K562 (cell line): Measurements from ENCODE around the gene TAF10. TPM values are rescaled to one million over a fixed set of nuclear protein-coding genes. Genes with fewer than 3 reads are reported as not detected.
A peak's percentile ranks its signal among the peaks of the same experiment; 100 is the strongest.

ENCODE experiments used
- AFF1 ChIP-seq, 2 experiments: fragments of 450-650 bp; IDR thresholded peaks; 2 replicates each; pipeline ENCODE4 v1.6.1; 2018; ENCODE audit warnings: mild to moderate bottlenecking in 2 of 2, low read depth in 1 of 2; ENCODE audit not compliant: partially characterized antibody in 2 of 2
- CLOCK ChIP-seq: fragments of 250-450 bp; sonication (Bioruptor Pico); IDR thresholded peaks from 2 replicates; pipeline ENCODE4 v1.4.0; 2020; ENCODE audit warnings: mild to moderate bottlenecking, moderate library complexity, borderline replicate concordance
- CREB3L1 ChIP-seq: fragments of 450-650 bp; IDR thresholded peaks from 2 replicates; pipeline ENCODE4 v1.6.1; 2014; ENCODE audit warnings: low read depth, mild to moderate bottlenecking, moderate library complexity, borderline replicate concordance
- EGR1 ChIP-seq: fragments of 450-650 bp; conservative IDR thresholded peaks from 2 replicates; pipeline ENCODE4 v1.6.1; 2017; ENCODE audit warnings: mild to moderate bottlenecking
- MCM5 ChIP-seq: fragments of 450-650 bp; IDR thresholded peaks from 2 replicates; pipeline ENCODE4 v1.6.1; 2016; ENCODE audit warnings: low read depth
- NELFE ChIP-seq: IDR thresholded peaks from 2 replicates; pipeline ENCODE4 v1.6.1; 2011; ENCODE audit warnings: mild to moderate bottlenecking; ENCODE audit not compliant: insufficient read depth, insufficient read length
- PHF21A ChIP-seq: fragments of 450-650 bp; IDR thresholded peaks from 2 replicates; pipeline ENCODE4 v1.6.1; 2017; ENCODE audit warnings: low read depth, borderline replicate concordance
- RFX1 ChIP-seq: fragments of 450-650 bp; IDR thresholded peaks from 2 replicates; pipeline ENCODE4 v1.6.1; 2016; ENCODE audit warnings: mild to moderate bottlenecking, moderate library complexity
- SIX5 ChIP-seq, 2 experiments: IDR thresholded peaks; 2 replicates each; pipeline ENCODE4 v1.6.1; 2011; ENCODE audit warnings: low read length in 2 of 2, borderline replicate concordance in 1 of 2, low read depth in 1 of 2, mild to moderate bottlenecking in 1 of 2, moderate library complexity in 1 of 2; ENCODE audit not compliant: insufficient read depth in 1 of 2
- SPI1 ChIP-seq: IDR thresholded peaks from 2 replicates; pipeline ENCODE4 v1.6.1; 2011; ENCODE audit warnings: low read depth, low read length, control low read depth, borderline replicate concordance
- ZBTB7A ChIP-seq: IDR thresholded peaks from 2 replicates; pipeline ENCODE4 v1.6.1; 2011; ENCODE audit warnings: low read depth, mild to moderate bottlenecking, low read length, moderate library complexity, borderline replicate concordance; ENCODE audit not compliant: control insufficient read depth
- ZBTB9 ChIP-seq: fragments of 450-650 bp; formaldehyde crosslinking; IDR thresholded peaks from 2 replicates; pipeline ENCODE4 v1.4.0; 2020; ENCODE audit warnings: mild to moderate bottlenecking, moderate library complexity
- ZC3H8 ChIP-seq: fragments of 450-650 bp; IDR thresholded peaks from 2 replicates; pipeline ENCODE4 v1.6.1; 2017
- ZNF174 ChIP-seq: fragments of 250-450 bp; sonication (Bioruptor Pico); IDR thresholded peaks from 2 replicates; pipeline ENCODE4 v1.4.0; 2020; ENCODE audit warnings: mild to moderate bottlenecking
- ZNF586 ChIP-seq: fragments of 450-650 bp; formaldehyde crosslinking; conservative IDR thresholded peaks from 2 replicates; pipeline ENCODE4 v1.4.0; 2020; ENCODE audit warnings: mild to moderate bottlenecking, moderate library complexity
- polyA plus RNA-seq, 8 experiments: library from polyadenylated mRNA; depleted of rRNA in 4 of 8; stranded (reverse) in 5 of 8; unstranded in 3 of 8; fragments of >200 nt; fragmentation: Nextera tagmentation in 2 of 8; fragmentation: Illumina TruSeq in 1 of 8; extraction: Ambion mirVana in 2 of 8; extraction: Trizol in 1 of 8; gene quantifications; 2 replicates each; pipeline versions ENCODE4 v1.2.1 to v1.2.3, GENCODE V29; 2011 to 2014; ENCODE audit warnings: inconsistent platforms in 1 of 8, missing spikeins in 1 of 8
- total RNA-seq, 7 experiments: library from RNA; depleted of rRNA in 6 of 7; stranded (reverse); fragments of >200 nt in 6 of 7; fragmentation: Illumina TruSeq in 2 of 7; extraction: Trizol in 2 of 7; gene quantifications; 2 replicates each; pipeline versions ENCODE4 v1.2.1 to v1.2.3, GENCODE V29; 2011 to 2021; ENCODE audit warnings: low replicate concordance in 1 of 7

Gene TAF10
- total and polyA plus RNA-seq, 9 of the 15 experiments (the other 6 are each of a cell fraction or from before 2014, with no cell fraction given): 19.5 to 197 (median 121) TPM

GRCh38 chr11:6603287-6604080 lies 8.5 kb downstream of the TAF10 start, which contains the start of the genes ILK and RRP8 (continued):
- TF ChIP-seq AFF1 (IDR thresholded peaks at IDR 0.05; ENCODE audit: low read depth in 1 of 2, partially characterized antibody in 2 of 2): peak in 1 of 2 experiments; percentile 41
- TF ChIP-seq RFX1: no peak
- no peak for TF ChIP-seq ZC3H8
- 0 out of 2 replicates have a peak, but pooled peaks have one; percentile 32 for TF ChIP-seq PHF21A
- TF ChIP-seq ZBTB7A: peak; percentile 80; the same call in 1 of the 2 replicates
- TF ChIP-seq SPI1: no peak
- no peak for TF ChIP-seq CLOCK (CRISPR knock-in tag)
- no peak for TF ChIP-seq MCM5
- TF ChIP-seq SIX5 (IDR thresholded peaks at IDR 0.05; ENCODE audit: borderline replicate concordance in 1 of 2, insufficient read depth in 1 of 2, low read depth in 1 of 2, low read length in 2 of 2): no peak; a peak in 1 of 4 replicates
- peak; percentile 85; the same call in 1 of the 2 replicates for TF ChIP-seq CREB3L1
- no peak for TF ChIP-seq ZNF174 (CRISPR knock-in tag)
- no peak for TF ChIP-seq NELFE
- TF ChIP-seq ZBTB9 (CRISPR knock-in tag): 0 out of 2 replicates have a peak, but pooled peaks have one; percentile 9
- TF ChIP-seq EGR1: 0 out of 2 replicates have a peak, but pooled peaks have one; percentile 10
- TF ChIP-seq ZNF586 (CRISPR knock-in tag): no peak
